SW 1271 (cell line): ENCODE measurements around the gene PRSS16.

ENCODE experiments used
- DNase-seq, 2 experiments: peaks; one replicate each; lab custom pipeline; 2025; lab: John Stamatoyannopoulos, UW

The PRSS16 gene

DNA sequence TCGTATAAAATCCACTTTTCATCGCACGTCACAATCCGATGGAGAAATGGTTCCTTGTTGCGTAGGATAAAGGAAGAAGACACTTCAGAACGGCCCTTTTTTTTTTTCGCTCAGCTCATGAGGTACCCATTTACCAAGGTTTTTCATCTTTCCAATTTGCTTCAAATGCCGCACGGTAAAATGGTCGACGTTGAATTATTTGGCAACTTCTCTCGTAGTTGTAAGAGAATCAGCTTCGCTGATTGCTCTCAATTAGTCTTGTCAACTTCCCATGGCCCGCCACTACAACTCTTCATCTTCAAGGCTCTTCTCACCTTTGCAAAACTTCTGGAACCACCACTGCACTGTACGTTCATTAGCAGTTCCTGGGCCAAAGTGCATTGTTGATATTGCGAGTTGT lies 35.8 kb downstream of the PRSS16 start:
- no peak for DNase-seq

DNA sequence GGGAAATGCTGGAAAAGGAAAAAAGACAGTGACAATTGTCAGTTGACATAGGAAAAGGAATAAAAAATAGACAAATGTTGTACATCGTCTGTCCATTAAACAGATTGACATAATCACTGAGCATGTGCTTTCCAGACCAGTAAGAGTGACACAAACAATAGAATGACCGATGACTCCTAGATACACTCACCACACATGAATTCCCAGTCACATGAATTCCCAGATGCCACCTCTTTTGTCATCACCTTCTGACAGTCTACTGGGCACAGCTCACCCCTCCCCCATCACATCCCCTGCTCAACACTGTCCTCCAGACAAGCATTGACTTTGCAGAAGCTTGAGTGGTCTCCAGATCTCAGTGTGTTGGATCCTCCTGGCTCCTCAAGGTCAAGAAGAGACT lies 38.6 kb downstream of the PRSS16 start:
- no peak for DNase-seq

DNA sequence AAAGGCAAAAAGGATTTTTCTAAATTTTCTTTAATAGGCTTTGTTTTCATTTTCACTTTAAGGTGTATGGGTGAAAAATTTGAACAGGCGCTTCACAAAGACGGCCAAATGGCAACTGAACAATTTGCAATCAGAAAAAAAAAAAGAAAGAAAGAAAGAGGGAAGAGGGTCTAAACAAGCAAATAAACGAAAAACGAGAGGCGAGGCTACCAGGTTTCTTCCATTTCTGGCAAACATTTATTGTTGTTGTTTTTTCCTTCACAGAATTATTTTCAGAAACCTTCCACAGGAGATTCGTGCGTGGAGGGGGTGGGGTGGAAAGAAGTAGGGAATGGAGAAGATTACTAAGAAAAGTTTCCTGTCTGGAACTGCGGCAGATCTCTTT lies 40.2 kb downstream of the PRSS16 start:
- no peak for DNase-seq

DNA sequence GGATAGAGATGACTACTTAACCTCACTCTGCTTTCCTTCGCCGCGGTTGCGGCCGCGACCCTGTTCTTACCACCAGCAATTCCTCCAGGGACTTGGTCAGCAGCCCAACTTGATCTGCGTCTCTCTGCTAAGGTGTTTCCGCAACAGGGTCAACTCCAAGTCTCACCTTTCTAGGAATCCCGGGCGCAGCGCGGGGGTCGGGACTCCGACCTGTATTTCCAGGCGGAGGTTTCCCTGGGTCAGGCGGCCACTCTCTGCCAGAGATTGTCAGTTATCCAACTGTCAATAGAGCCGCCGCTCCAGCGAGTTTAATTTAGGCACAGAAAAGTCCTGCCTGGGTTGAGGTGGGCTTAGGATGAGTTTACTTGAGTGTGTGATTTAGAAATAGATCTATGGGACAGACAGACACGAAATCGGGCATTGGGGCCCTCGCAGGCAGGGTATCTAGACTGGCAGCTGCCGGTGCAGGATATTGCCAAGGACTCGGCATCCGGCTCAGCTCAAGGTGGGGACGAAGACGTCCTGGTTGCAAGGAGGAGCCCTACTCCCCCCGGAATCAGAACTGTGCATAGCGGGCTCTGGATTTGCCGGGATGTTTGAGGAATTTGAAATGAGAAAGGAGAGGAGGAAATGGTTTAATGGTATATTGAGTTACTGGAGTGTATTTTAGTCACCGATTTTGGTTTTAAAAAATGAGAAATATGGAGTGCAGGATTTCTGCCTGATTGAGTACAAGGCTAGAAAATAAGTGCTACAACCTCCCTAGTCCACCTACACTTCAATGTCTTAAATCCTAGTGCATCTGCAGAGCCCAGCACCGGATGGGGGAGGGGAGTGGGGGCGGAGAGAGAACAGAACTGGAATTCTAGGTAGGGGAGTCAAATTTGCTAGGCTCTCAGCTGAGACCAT lies 40.9 kb downstream of the PRSS16 start:
- DNase-seq: no peak

DNA sequence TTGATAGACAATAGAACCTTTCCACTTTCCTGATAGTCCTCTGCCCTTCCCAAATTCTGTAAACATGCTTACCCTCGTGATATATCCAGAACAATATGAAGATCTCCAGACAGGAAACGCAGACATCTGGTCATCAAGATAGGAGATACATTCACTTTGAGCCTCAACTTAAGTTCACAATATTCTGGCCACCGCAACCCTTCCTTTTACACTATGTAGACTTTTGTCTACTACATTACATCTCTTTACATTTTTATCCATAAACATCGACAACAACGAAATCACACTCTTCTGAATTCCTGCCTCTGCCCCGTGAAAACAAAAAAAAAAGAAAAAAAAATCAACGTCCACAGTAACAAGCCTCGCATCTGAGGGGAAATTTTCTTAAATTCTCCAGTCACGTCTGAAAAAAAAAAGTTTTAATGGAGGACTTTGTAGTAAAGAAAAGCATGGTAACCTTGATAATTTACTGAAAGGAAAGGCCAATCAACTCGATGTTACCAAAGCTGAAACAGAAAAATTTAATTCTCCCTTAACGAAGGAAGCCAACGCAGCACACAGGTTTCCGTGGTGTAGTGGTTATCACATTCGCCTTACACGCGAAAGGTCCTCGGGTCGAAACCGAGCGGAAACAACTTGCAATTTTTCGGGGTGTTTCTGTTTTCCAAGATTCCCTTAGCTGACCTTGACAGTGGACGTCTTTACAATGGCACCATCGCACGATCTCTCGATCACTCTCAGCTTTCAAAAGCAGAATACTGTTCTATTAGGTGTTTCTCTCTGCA lies 42.8 kb downstream of the PRSS16 start:
- DNase-seq: no peak

DNA sequence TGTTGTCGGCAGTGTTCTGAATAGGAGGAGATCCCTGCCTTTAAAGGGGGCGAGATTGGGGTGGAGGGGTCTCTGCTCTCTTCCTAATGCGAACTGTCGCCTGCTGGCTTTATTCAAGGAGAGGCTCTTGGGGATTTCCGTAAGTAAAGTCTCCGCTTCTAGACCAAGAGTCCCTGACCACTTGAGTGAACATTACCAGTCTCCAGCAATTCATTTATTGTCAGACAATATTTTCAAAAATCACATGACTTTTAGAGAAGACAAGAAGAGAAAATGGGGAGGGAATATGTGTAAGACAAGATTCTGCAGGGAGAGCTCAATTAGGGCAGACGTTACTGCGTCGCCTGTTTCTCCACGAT lies 43.3 kb downstream of the PRSS16 start:
- DNase-seq: no peak

DNA sequence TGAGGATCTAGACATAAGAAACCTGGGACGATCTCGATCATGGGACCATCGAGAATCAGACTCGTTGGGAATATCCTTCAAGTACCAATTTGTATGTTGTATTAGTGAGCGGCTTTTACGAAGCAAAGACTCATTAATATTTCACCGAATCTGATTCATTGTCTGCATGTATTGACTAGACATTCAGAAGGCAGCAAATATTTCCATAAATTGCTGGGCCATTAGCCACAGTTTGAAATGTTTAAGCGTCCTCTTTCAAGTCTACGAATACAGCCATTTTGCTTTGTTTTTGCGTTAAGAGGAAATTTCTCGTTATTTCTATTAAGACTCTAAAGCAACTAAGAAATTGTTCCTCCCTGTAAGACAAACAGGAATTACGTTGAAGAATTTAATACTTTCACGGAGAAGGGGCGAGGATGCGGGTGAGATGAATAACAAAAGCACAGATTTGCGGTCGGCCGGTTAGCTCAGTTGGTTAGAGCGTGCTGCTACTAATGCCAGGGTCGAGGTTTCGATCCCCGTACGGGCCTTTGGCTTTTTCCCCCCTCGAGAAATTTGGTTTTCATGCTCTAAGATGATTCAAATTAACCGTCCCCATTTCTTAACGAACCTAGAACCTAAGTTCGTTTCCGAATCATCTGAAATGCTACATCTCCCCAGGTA lies 46.1 kb downstream of the PRSS16 start:
- DNase-seq: no peak

DNA sequence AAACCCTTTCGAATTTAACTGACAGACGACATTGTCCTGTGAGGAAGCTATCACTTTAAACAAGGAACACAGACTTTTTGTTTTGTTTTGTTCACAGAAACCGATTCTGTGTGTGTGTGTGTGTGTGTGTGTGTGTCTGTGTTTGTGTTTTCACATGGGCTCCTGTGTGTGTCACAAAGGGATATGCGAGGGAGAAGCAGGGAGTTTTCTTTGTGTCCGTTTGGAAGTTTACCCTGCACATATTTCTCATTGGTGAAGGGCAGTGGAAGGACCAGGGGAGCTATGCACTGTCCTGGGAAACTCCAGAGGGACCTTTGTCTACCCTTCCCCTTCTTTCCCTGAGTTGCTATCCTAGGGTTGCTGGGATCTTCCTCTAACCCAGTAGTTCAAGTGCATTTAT lies 46.9 kb downstream of the PRSS16 start:
- DNase-seq: no peak

DNA sequence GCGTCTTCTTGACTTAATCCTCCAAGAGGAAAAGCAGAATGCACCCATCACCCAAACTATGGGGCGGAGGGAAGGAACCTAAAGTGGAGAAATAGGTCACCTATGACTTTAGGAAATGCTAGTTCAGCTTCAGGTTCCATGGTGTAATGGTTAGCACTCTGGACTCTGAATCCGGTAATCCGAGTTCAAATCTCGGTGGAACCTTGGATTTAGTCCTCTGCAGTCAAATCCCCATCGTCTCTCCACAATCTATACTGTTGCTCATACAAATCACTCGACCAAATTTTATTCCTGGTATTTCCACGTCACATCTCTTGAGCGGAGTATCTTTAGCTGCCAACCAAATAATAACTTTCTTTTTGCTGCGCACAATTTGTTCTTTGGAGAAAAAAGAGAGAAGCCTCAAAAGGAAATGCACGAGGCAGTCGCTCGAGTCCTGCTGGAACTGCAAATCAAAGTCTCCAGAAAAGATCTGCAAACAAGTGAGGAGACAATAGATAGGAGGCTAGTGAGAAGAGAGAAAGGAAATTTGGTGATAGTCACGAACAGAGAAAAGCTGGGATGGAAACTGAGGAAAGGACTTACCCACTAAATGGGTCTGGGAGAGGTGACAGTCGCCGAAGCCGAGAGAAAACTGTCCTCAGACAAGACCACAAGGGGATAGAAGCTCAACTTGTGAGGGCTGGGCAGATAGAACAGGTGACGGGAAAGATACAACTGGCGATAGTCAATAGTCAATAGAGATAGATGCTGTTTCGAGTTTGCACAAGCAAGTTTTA lies 48.0 kb downstream of the PRSS16 start:
- DNase-seq: peak; percentile 28 to 67

DNA sequence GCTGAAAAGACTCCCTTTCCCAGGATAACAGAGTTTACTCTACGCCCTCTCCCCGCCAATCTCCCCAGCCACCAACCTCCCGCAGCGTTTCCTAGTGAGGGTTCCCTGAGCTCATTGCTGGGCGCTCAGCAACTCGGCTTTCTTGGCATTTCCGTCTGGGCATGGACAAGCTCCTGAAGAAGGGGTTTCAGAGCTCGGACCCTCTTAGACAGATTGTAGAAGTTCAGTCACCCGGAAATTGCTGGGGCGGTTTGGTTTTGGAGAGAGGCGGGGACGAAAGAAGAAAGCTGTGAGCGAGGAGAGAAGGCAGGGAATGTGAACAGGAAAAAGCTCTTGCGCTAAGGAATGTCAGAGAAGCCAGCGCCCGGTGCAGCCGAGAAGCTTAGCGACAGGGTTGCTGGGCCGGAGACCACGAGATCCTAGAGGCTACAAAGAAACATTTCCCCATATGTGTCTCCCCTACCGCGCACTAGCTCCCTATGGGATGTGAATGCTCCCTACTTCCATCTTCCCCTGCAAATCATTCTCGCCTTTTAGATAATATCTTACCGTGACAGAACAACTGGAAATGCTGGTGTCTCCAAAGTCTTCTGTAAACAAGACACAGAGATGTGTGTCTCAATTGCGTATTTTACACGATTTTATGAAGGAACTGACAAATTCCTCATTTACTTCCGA lies 48.7 kb downstream of the PRSS16 start:
- DNase-seq: peak in 1 of 2 experiments; percentile 7

DNA sequence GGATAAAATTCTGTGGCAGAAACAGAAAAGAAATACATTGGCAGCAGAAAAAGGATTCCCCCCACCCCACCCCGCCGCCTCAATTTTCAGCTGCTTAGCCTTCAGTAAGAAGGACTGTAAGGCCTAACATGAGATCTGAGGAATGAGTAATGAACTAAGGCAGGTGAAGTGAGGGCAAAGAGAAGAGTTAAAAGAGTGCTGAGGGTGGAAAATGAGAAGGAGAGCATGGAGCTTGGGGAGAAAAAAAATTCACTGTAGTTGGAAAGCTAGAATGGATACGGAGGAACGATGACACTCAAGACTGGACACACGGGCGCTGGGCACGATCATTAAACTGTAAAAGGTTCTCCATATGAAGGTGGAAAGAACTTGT lies 50.0 kb downstream of the PRSS16 start:
- DNase-seq: no peak

DNA sequence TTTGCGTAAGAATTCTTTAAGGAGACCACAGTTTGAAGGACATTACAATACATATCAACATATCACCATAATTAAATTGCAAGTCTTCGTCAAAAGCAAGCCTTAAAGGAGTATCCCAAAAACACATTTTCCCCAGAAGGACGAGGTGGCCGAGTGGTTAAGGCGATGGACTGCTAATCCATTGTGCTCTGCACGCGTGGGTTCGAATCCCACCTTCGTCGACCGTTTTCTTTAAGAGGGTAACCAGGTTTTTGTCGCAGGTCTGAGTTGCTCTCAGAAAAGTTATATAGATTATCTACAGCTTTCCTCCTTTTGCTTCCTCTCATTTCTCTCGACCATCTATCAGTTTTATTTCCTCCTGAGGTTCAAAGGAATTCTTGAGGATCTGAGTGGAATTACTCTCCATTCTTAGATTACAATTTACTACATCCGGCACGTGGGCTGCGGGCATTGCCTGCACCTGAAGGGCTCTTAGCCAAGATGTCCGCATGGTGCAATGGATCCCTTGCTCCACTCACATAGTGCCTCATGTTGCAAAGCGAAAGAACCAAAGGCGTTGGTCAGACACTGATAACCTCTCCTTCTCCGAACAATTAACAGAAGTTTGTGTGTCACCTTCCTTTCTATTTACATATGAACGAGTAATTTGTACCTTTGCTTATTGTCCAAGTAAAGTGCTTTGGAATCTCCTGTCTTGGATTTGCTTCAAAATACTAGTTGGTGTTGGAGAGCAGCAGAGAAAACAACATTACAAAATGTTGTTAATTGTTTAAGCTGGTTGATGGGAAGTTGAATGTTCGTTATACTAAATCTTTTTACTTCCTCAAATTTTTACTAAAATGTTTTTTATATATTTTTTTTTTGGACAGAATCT lies 50.6 kb downstream of the PRSS16 start:
- peak; percentile 15 to 50 for DNase-seq

DNA sequence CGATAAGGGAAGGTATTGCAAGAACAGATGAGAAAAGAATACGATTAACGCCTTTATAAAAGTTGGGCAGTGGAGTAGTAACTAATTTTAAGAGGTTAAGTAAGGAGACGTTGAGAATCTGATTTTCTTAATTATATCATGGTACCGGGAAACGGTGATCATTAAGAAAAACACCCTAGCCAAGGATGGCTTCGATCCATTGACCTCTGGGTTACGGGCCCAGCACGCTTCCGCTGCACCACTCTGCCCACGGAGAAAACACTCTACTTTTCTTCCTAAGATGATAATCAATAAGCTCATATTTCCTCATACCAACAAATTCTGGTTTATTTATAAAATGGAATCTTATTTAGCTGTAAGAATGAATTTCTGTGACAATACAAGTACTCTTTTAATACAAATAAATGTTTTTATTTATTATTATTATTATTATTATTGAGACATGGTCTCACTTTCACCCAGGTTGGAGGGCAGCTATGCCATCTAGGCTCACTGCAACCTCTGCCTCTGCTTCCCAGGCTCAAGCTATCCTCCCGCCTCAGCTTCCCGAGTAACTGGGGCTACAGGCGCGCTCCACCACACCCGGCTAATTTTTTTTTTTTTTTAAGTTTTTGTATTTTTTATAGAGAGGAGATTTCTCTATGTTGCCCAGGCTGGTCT lies 56.2 kb downstream of the PRSS16 start:
- DNase-seq: no peak
